HCT116 (cell line): ENCODE results near the gene PROCA1. TPM values are rescaled to one million over a fixed set of nuclear protein-coding genes. Genes with fewer than 3 reads are reported as not detected.

Experiments used
- ATAC-seq: fragments of 200-7000 bp; cut with Tn5 transposase; 2 replicates; pipeline ENCODE4 v1.9.1; 2020; ENCODE audit warnings: mild to moderate bottlenecking, moderate library complexity
- BruUV-seq: library from RNA; stranded (reverse); fragments of 400-500 nt; replicated peaks from 2 replicates; lab custom pipeline; 2021; lab: Mats Ljungman, UMichigan
- CTCF ChIA-PET: fragments of 300-600 bp; sonication (Branson Sonifier 250); formaldehyde crosslinking; loops from one replicate; lab custom pipeline; 2021; ENCODE audit warnings: antibody characterized with exemption; lab: Charles Lee
- POLR2A ChIA-PET: fragments of 300-600, 350-600 bp; sonication (Branson Sonifier 250); formaldehyde crosslinking; loops from one replicate; lab custom pipeline; 2021; ENCODE audit warnings: antibody characterized with exemption; lab: Charles Lee
- RAD21 ChIA-PET, 2 experiments: fragments of 300-600 bp; sonication (Branson Sonifier 250); formaldehyde crosslinking; loops; one replicate each; lab custom pipeline; 2023; ENCODE audit warnings: low total read pairs in 2 of 2; ENCODE audit not compliant: uncharacterized antibody in 2 of 2, unreplicated experiment in 2 of 2, low non-redundant PET in 1 of 2; lab: Charles Lee
- DNase-seq: peaks from one replicate; pipeline ENCODE4 v3.0.0-alpha.2; 2010; ENCODE audit warnings: low read depth, low spot score
- H2AFZ ChIP-seq: fragments of 200-600 bp; shearing (Covaris generic), sonication (generic); 2 replicates; pipeline ENCODE4 v1.6.1; 2017; ENCODE audit warnings: low read depth, mixed run types, mixed read lengths, antibody characterized with exemption, low read length; ENCODE audit not compliant: poor library complexity, severe bottlenecking
- H3K27ac ChIP-seq: 2 replicates; pipeline ENCODE4 v1.5.1; 2012; ENCODE audit warnings: low read depth, low read length
- H3K27me3 ChIP-seq: fragments of 200-600 bp; sonication (generic); 2 replicates; pipeline ENCODE4 v1.6.1; 2016; ENCODE audit warnings: mixed run types, low read length, mixed read lengths; ENCODE audit not compliant: insufficient read depth
- H3K36me3 ChIP-seq, 2 experiments: fragments of 200-500 bp in 1 of 2; fragments of 200-600 bp in 1 of 2; sonication (Bioruptor generic) in 1 of 2; sonication (generic) in 1 of 2; 2 replicates each; pipeline versions ENCODE4 v1.5.1 to v1.6.1; 2014 to 2016; ENCODE audit warnings: low read length in 2 of 2, inconsistent platforms in 1 of 2, mixed read lengths in 1 of 2, mixed run types in 1 of 2; ENCODE audit not compliant: insufficient read depth in 2 of 2, control insufficient read depth in 1 of 2
- H3K4me1 ChIP-seq, 2 experiments: fragments of 200-600 bp in 1 of 2; sonication (generic) in 1 of 2; 2 replicates each; pipeline versions ENCODE4 v1.5.1 to v1.6.1; 2012 to 2017; ENCODE audit warnings: low read length in 2 of 2, inconsistent platforms in 1 of 2, mild to moderate bottlenecking in 1 of 2, mixed read lengths in 1 of 2, mixed run types in 1 of 2, moderate library complexity in 1 of 2; ENCODE audit not compliant: insufficient read depth in 2 of 2, control insufficient read depth in 1 of 2
- H3K4me2 ChIP-seq: fragments of 200-600 bp; sonication (generic); 2 replicates; pipeline ENCODE4 v1.6.1; 2017; ENCODE audit warnings: mixed run types, low read length, mixed read lengths
- H3K4me3 ChIP-seq, 2 experiments: fragments of 200-600 bp in 1 of 2; sonication (generic) in 1 of 2; replicated peaks in 1 of 2; 2 replicates each; pipeline ENCODE4 v1.5.1; 2011 to 2016; ENCODE audit warnings: low read length in 2 of 2, control low read depth in 1 of 2, low read depth in 1 of 2, mild to moderate bottlenecking in 1 of 2, mixed read lengths in 1 of 2, mixed run types in 1 of 2
- H3K79me2 ChIP-seq: fragments of 200-600 bp; sonication (generic); 2 replicates; pipeline ENCODE4 v1.6.1; 2017; ENCODE audit warnings: mild to moderate bottlenecking, mixed run types, low read length, moderate library complexity, mixed read lengths; ENCODE audit not compliant: insufficient read depth
- H3K9ac ChIP-seq: fragments of 200-600 bp; sonication (generic); 2 replicates; pipeline ENCODE4 v1.6.1; 2016; ENCODE audit warnings: low read length, mixed read lengths
- H3K9me2 ChIP-seq: fragments of 200-600 bp; sonication (generic), shearing (Covaris generic); 2 replicates; pipeline ENCODE4 v1.6.1; 2017; ENCODE audit warnings: mixed run types, mild to moderate bottlenecking, moderate library complexity; ENCODE audit not compliant: insufficient read depth
- H3K9me3 ChIP-seq, 2 experiments: fragments of 200-500 bp in 1 of 2; fragments of 200-600 bp in 1 of 2; sonication (Bioruptor generic) in 1 of 2; sonication (generic) in 1 of 2; 2 replicates each; pipeline ENCODE4 v1.6.1; 2014 to 2017; ENCODE audit warnings: low read length in 2 of 2, mixed read lengths in 2 of 2, inconsistent platforms in 1 of 2, low read depth in 1 of 2, mild to moderate bottlenecking in 1 of 2, mixed run types in 1 of 2, moderate library complexity in 1 of 2; ENCODE audit not compliant: control insufficient read depth in 1 of 2, insufficient read depth in 1 of 2
- H4K20me1 ChIP-seq: fragments of 200-600 bp; sonication (generic), shearing (Covaris generic); 2 replicates; pipeline ENCODE4 v1.6.1; 2017; ENCODE audit warnings: mixed run types, mild to moderate bottlenecking, moderate library complexity; ENCODE audit not compliant: insufficient read depth
- CBX3 ChIP-seq: IDR thresholded peaks from 2 replicates; pipeline ENCODE4 v1.6.1; 2012; ENCODE audit warnings: low read depth
- CEBPB ChIP-seq: IDR thresholded peaks from 2 replicates; pipeline ENCODE4 v1.6.1; 2012; ENCODE audit warnings: low read depth
- EGR1 ChIP-seq: IDR thresholded peaks from 2 replicates; pipeline ENCODE4 v1.6.1; 2012; ENCODE audit warnings: low read depth
- FOSL1 ChIP-seq: IDR thresholded peaks from 2 replicates; pipeline ENCODE4 v1.6.1; 2012; ENCODE audit warnings: low read depth
- POLR2AphosphoS5 ChIP-seq: IDR thresholded peaks from 2 replicates; pipeline ENCODE4 v1.6.1; 2011; ENCODE audit warnings: mild to moderate bottlenecking, low read depth, low read length, moderate library complexity
- RAD21 ChIP-seq: IDR thresholded peaks from 2 replicates; pipeline ENCODE4 v1.6.1; 2012; ENCODE audit warnings: low read depth, mild to moderate bottlenecking
- REST ChIP-seq: IDR thresholded peaks from 2 replicates; pipeline ENCODE4 v1.6.1; 2012; ENCODE audit warnings: low read depth
- SP1 ChIP-seq: IDR thresholded peaks from 2 replicates; pipeline ENCODE4 v1.6.1; 2012; ENCODE audit warnings: low read depth
- TCF7L2 ChIP-seq: IDR thresholded peaks from 2 replicates; pipeline ENCODE4 v1.7.0; 2011; ENCODE audit warnings: borderline replicate concordance, inconsistent platforms; ENCODE audit not compliant: insufficient read depth, insufficient read length; ENCODE audit errors: extremely low read depth
- ZFX ChIP-seq: fragments of 450-650 bp; IDR thresholded peaks from 2 replicates; pipeline ENCODE4 v1.6.1; 2017
- intact Hi-C: fragments of 100-400 bp; cut with micrococcal nuclease; formaldehyde crosslinking; loops from 2 replicates; pipeline ENCODE4 v1.10.0; 2022
- total RNA-seq: library from RNA; stranded (reverse); gene quantifications from one replicate; pipeline ENCODE4 v1.2.1, GENCODE V29; 2021; ENCODE audit not compliant: unreplicated experiment

Gene PROCA1
- total RNA-seq, 1 experiment from 2014 or later: 0.96 TPM

- H3K27ac ChIP-seq: no peak overlapping the region
- H3K9me2 ChIP-seq: no peaks in the 10 kb centered on the region
- ATAC-seq (no peak), DNase-seq (no peak)
- no peak overlapping the region for H3K4me2 ChIP-seq
- RAD21 ChIA-PET: no interaction called here
- H3K36me3 ChIP-seq: peaks cover 4 to 8% of the 10 kb centered on the region in 2 experiments; a peak in 3 of 4 replicates
- H3K9ac ChIP-seq: no peak overlapping the region
- H2AFZ ChIP-seq: no peak overlapping the region
- H3K27me3 ChIP-seq: no peaks in the 10 kb centered on the region
- no TSS peak for BruUV-seq
- POLR2A ChIA-PET: no interaction called here
- CTCF ChIA-PET: no interaction called here
- no peaks in the 10 kb centered on the region for H3K9me3 ChIP-seq
- TF ChIP-seq ZFX (no peak), POLR2AphosphoS5 (no peak), RAD21 (no peak), CEBPB (no peak), SP1 (no peak), REST (no peak), FOSL1 (no peak), CBX3 (no peak), TCF7L2 (no peak), EGR1 (no peak)
- H3K4me3 ChIP-seq: no peak overlapping the region
- intact Hi-C loops: no loop called here
- no peaks in the 10 kb centered on the region for H4K20me1 ChIP-seq
- H3K4me1 ChIP-seq: peaks cover 8 to 15% of the 10 kb centered on the region in 2 experiments
- no peaks in the 10 kb centered on the region for H3K79me2 ChIP-seq
Observed at GRCh38 chr17:28706471-28707338, 5.0 kb downstream of the PROCA1 start.
